K562 treated with DMSO at 1 percent for 12 hours (cell line): Measurements from ENCODE around the gene KRT15. TPM values are rescaled to one million over a fixed set of nuclear protein-coding genes. Genes with fewer than 3 reads are reported as not detected.

ENCODE experiments used
- total RNA-seq: library from RNA; unstranded; fragments of 300-600 nt; gene quantifications from 2 replicates; pipeline ENCODE4 v1.2.3, GENCODE V29; 2022; ENCODE audit not compliant: insufficient read depth

The KRT15 gene
- 0.81 TPM in 1 of 2 replicates, not detected in the other for total RNA-seq

DNA sequence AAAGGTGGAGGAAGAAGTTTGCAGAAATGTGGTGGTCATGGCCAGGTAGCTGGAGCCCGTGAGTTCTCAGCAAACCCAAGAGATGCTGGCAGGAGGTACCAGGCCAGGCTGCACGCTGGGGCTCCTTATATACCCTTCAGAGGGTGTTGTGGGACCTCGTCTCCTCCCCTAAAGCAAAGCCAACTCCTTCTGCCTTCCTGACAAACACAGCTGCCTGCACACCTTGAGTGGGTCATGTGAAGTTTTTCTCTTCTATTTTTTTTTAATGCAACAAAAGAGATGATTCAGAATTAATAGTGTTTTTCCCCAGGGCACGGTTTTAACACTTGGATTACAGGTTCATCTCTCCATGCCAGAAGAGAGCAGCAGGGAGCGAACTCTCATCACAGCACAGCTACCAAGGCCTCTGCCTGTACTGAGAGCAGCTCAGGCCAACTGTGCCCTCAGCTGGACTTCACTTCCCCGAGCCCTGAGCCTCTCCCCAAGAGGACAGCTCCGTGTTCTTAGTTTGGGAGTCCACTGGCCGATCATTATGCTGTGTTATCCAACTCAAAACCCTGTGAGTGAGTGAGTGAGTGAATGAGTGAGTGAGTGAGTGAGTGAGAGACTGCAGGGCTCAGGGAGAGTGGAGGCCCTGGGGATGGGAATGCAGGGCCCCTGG, at the start of gene KRT15:
Gene KRT15 (minus strand): TSS at position 102 of the 661 bp plus-strand sequence. CDS start 63 bp downstream, at position 39.

DNA sequence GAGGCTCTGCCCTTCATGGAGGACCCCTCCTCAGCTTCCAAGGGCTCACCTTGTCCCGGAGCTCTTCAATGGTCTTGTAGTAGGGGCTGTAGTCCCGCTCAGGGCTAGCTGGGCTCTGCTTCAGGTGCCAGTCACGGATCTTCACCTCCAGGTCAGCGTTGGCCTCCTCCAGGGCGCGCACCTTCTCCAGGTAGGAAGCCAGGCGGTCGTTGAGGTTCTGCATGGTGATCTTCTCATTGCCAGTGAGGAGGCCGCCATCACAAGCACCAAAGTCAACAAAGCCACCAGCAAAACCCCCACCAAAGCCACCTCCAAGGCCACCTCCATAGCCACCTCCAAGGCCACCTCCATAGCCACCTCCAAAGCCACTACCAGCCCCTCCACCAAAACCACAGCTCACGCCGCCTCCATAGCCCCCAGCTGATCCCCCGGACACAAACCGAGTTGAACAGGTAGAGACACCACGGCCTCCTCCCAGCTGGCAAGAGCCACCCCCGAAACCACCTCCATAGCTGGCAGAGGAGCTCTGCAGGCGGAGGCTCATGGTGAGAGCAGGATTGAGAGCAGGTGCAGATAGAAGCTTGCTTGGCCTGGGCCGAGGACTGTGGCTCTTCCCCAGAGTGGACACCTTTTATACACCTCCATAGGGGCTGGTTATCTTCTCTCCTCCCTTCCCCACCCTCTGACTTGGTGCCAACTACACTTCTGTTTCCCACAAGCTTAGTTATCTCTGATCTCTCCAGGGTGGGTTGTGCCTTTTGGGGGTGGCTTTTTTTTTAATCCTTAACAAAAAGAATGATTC, 13.5 kb downstream of the KRT15 start, which contains the start of gene KRT13:
Gene KRT13 (minus strand): TSS at position 606 of the 802 bp plus-strand sequence. CDS start 62 bp downstream, at position 544.

GRCh38 chr17:41489531-41489930, 29.2 kb downstream of the KRT15 start, which contains the start of gene KRT36:
Gene KRT36, minus strand, starts transcription at chr17:41489910. Its CDS starts 46 bp downstream, at chr17:41489864.

GRCh38 chr17:41481036-41481435, 37.7 kb downstream of the KRT15 start, which contains the start of gene KRT35:
Gene KRT35, minus strand, starts transcription at chr17:41481151. Its CDS starts 54 bp downstream, at chr17:41481097.

GRCh38 chr17:41466988-41467387, 51.7 kb downstream of the KRT15 start, which contains the start of gene KRT32:
Gene KRT32, minus strand, starts transcription at chr17:41467386. Its CDS starts 61 bp downstream, at chr17:41467325.

Other genes with a start within 250 kb of the KRT15 start
- not detected in 2 replicates for gene KRTAP9-7, start 243.2 kb downstream of the KRT15 start, total RNA-seq
- not detected in 2 replicates for gene KRTAP29-1, start 216.0 kb downstream of the KRT15 start, total RNA-seq
- gene KRTAP16-1, start 209.6 kb downstream of the KRT15 start, total RNA-seq: not detected in 2 replicates
- not detected in 2 replicates for gene KRTAP17-1, start 203.2 kb downstream of the KRT15 start, total RNA-seq
- gene KRT33A, start 168.1 kb downstream of the KRT15 start, total RNA-seq: not detected in 2 replicates
- not detected in 2 replicates for gene KRT33B, start 149.1 kb downstream of the KRT15 start, total RNA-seq
- gene KRT34, start 136.6 kb downstream of the KRT15 start, total RNA-seq: not detected in 2 replicates
- gene KRT31, start 121.3 kb downstream of the KRT15 start, total RNA-seq: not detected in 2 replicates
- gene KRT37, start 94.3 kb downstream of the KRT15 start, total RNA-seq: not detected in 2 replicates
- not detected in 2 replicates for gene KRT38, start 77.9 kb downstream of the KRT15 start, total RNA-seq
- not detected in 2 replicates for gene KRT32, start 51.5 kb downstream of the KRT15 start, total RNA-seq
- not detected in 2 replicates for gene KRT35, start 37.7 kb downstream of the KRT15 start, total RNA-seq
- gene KRT36, start 29.0 kb downstream of the KRT15 start, total RNA-seq: not detected in 2 replicates
- gene KRT13, start 13.3 kb downstream of the KRT15 start, total RNA-seq: not detected in 2 replicates
- 152 and 220 TPM in 2 replicates for gene KRT19, start 9.4 kb upstream of the KRT15 start, total RNA-seq
- gene KRT9, start 53.2 kb upstream of the KRT15 start, total RNA-seq: not detected in 2 replicates
- not detected in 2 replicates for gene KRT14, start 68.0 kb upstream of the KRT15 start, total RNA-seq
- gene KRT16, start 93.9 kb upstream of the KRT15 start, total RNA-seq: not detected in 2 replicates
- gene KRT17, start 105.7 kb upstream of the KRT15 start, total RNA-seq: not detected in 2 replicates
- gene EIF1, start 170.0 kb upstream of the KRT15 start, total RNA-seq: 1,324 and 1,369 TPM in 2 replicates
- not detected in 2 replicates for gene GAST, start 193.4 kb upstream of the KRT15 start, total RNA-seq
- not detected in 2 replicates for gene HAP1, start 215.8 kb upstream of the KRT15 start, total RNA-seq